H1 (cell line): ENCODE measurements around the gene CIAO2B. TPM values are rescaled to one million over a fixed set of nuclear protein-coding genes. Genes with fewer than 3 reads are reported as not detected.

ENCODE experiments used
- CTCF ChIA-PET: fragments of 300-600 bp; sonication (Branson Sonifier 250); formaldehyde crosslinking; loops from one replicate; lab custom pipeline; 2021; ENCODE audit not compliant: partially characterized antibody; lab: Charles Lee
- POLR2A ChIA-PET: fragments of 300-600 bp; sonication (Branson Sonifier 250); formaldehyde crosslinking; loops from one replicate; lab custom pipeline; 2021; ENCODE audit warnings: inconsistent platforms; ENCODE audit not compliant: partially characterized antibody; lab: Charles Lee
- DNase-seq, 2 experiments: peaks; one replicate each; pipeline versions ENCODE4 v3.0.0 to v3.0.0-alpha.2; 2010 to 2022; ENCODE audit warnings: low spot score in 2 of 2, low read depth in 1 of 2, mixed read lengths in 1 of 2
- FAIRE-seq: peaks from 2 replicates; lab custom pipeline; 2011; peaks lifted over from hg19 to GRCh38; lab: Jason Lieb, UNC
- H2AFZ ChIP-seq: 2 replicates; pipeline ENCODE4 v1.8.1; 2012; ENCODE audit warnings: low read length, inconsistent platforms
- H2AK5ac ChIP-seq: 2 replicates; pipeline ENCODE4 v1.6.1; 2013; ENCODE audit warnings: low read depth, low read length
- H2BK120ac ChIP-seq: replicated peaks from 2 replicates; pipeline ENCODE3; 2013; ENCODE audit warnings: low read depth, low read length, inconsistent platforms
- H2BK12ac ChIP-seq: 2 replicates; pipeline ENCODE4 v1.6.1; 2013; ENCODE audit warnings: low read depth, low read length
- H2BK15ac ChIP-seq: 2 replicates; pipeline ENCODE4 v1.6.1; 2013; ENCODE audit warnings: low read length
- H2BK20ac ChIP-seq: 2 replicates; pipeline ENCODE4 v1.6.1; 2013; ENCODE audit warnings: low read length
- H2BK5ac ChIP-seq: 2 replicates; pipeline ENCODE4 v1.6.1; 2013; ENCODE audit warnings: low read depth, low read length
- H3K14ac ChIP-seq: 2 replicates; pipeline ENCODE4 v1.6.1; 2013; ENCODE audit warnings: inconsistent platforms; ENCODE audit not compliant: insufficient read length
- H3K18ac ChIP-seq: 2 replicates; pipeline ENCODE4 v1.6.1; 2013; ENCODE audit warnings: low read length; ENCODE audit errors: extremely low read depth
- H3K23ac ChIP-seq: 2 replicates; pipeline ENCODE4 v1.6.1; 2013; ENCODE audit warnings: inconsistent platforms; ENCODE audit not compliant: insufficient read length
- H3K23me2 ChIP-seq: 2 replicates; pipeline ENCODE4 v1.6.1; 2013; ENCODE audit warnings: low read depth, low read length
- H3K27ac ChIP-seq: 2 replicates; pipeline ENCODE4 v1.6.1; 2011; ENCODE audit warnings: low read depth, low read length, inconsistent platforms
- H3K27me3 ChIP-seq, 4 experiments: replicated peaks in 1 of 4; 1 replicate in 1 of 4; 2 replicates in 3 of 4; pipeline versions ENCODE4 v1.6.1 to v1.8.1; 2011 to 2013; ENCODE audit warnings: low read length in 3 of 4, mild to moderate bottlenecking in 3 of 4, inconsistent platforms in 2 of 4, mixed read lengths in 2 of 4, moderate library complexity in 1 of 4; ENCODE audit not compliant: control insufficient read depth in 3 of 4, insufficient read depth in 3 of 4; ENCODE audit errors: extremely low read depth in 1 of 4
- H3K36me3 ChIP-seq, 4 experiments: 2 replicates each; pipeline versions ENCODE4 v1.6.1 to v1.8.1; 2011 to 2013; ENCODE audit warnings: mild to moderate bottlenecking in 4 of 4, low read length in 3 of 4, moderate library complexity in 2 of 4, control low read depth in 1 of 4, inconsistent platforms in 1 of 4; ENCODE audit not compliant: insufficient read depth in 4 of 4, control insufficient read depth in 2 of 4
- H3K4ac ChIP-seq: replicated peaks from 2 replicates; pipeline ENCODE3; 2013; ENCODE audit warnings: low read length, low read depth, mixed read lengths, inconsistent platforms; ENCODE audit not compliant: insufficient read length
- H3K4me1 ChIP-seq, 4 experiments: replicated peaks in 1 of 4; 1 replicate in 1 of 4; 2 replicates in 3 of 4; pipeline versions ENCODE4 v1.6.1 to v1.8.1; 2011 to 2013; ENCODE audit warnings: low read length in 3 of 4, inconsistent platforms in 2 of 4, mixed read lengths in 1 of 4; ENCODE audit not compliant: insufficient read depth in 4 of 4, control insufficient read depth in 3 of 4
- H3K4me2 ChIP-seq, 2 experiments: 2 replicates each; pipeline versions ENCODE4 v1.6.1 to v1.8.1; 2011 to 2013; ENCODE audit warnings: low read depth in 2 of 2, low read length in 2 of 2, control low read depth in 1 of 2, inconsistent platforms in 1 of 2, mild to moderate bottlenecking in 1 of 2; ENCODE audit not compliant: insufficient read depth in 1 of 2
- H3K4me3 ChIP-seq, 4 experiments: fragments of 200-600, 300-600 bp in 1 of 4; sonication (generic), shearing (Covaris generic), sonication (Bioruptor Twin) in 1 of 4; 2 replicates each; pipeline versions ENCODE4 v1.5.1 to v1.8.1; 2011 to 2016; ENCODE audit warnings: low read length in 4 of 4, low read depth in 3 of 4, control low read depth in 2 of 4, inconsistent platforms in 2 of 4, mild to moderate bottlenecking in 2 of 4, mixed read lengths in 1 of 4, moderate library complexity in 1 of 4; ENCODE audit not compliant: insufficient read depth in 2 of 4; ENCODE audit errors: extremely low read depth in 1 of 4
- H3K56ac ChIP-seq: replicated peaks from 2 replicates; pipeline ENCODE3; 2013; ENCODE audit warnings: low read depth, mild to moderate bottlenecking, mixed read lengths, low read length, inconsistent platforms; ENCODE audit not compliant: insufficient read length
- H3K79me1 ChIP-seq: 2 replicates; pipeline ENCODE4 v1.6.1; 2013; ENCODE audit warnings: low read depth, low read length, control low read depth
- H3K79me2 ChIP-seq, 2 experiments: 2 replicates each; pipeline versions ENCODE4 v1.6.1 to v1.8.1; 2012 to 2013; ENCODE audit warnings: low read length in 2 of 2, mild to moderate bottlenecking in 2 of 2, inconsistent platforms in 1 of 2; ENCODE audit not compliant: insufficient read depth in 2 of 2, control insufficient read depth in 1 of 2
- H3K9ac ChIP-seq, 4 experiments: replicated peaks in 1 of 4; 1 replicate in 1 of 4; 2 replicates in 3 of 4; pipeline versions ENCODE4 v1.6.1 to v1.8.1; 2011 to 2013; ENCODE audit warnings: low read depth in 3 of 4, low read length in 3 of 4, control low read depth in 2 of 4, mild to moderate bottlenecking in 2 of 4, moderate library complexity in 2 of 4, inconsistent platforms in 1 of 4; ENCODE audit errors: extremely low read depth in 1 of 4
- H3K9me3 ChIP-seq, 2 experiments: 2 replicates each; pipeline versions ENCODE4 v1.6.1 to v1.8.1; 2012 to 2013; ENCODE audit warnings: mild to moderate bottlenecking in 2 of 2, moderate library complexity in 2 of 2, control low read depth in 1 of 2, inconsistent platforms in 1 of 2, low read depth in 1 of 2, low read length in 1 of 2, mixed read lengths in 1 of 2; ENCODE audit not compliant: insufficient read depth in 2 of 2
- H4K20me1 ChIP-seq, 2 experiments: replicated peaks in 1 of 2; 2 replicates each; pipeline versions ENCODE3 to v1.8.1; 2011 to 2013; ENCODE audit warnings: inconsistent platforms in 2 of 2, low read length in 2 of 2, mild to moderate bottlenecking in 1 of 2; ENCODE audit not compliant: insufficient read depth in 2 of 2, control insufficient read depth in 1 of 2
- H4K5ac ChIP-seq: 2 replicates; pipeline ENCODE4 v1.6.1; 2013; ENCODE audit warnings: low read length, low read depth, mixed read lengths, inconsistent platforms; ENCODE audit not compliant: insufficient read length
- H4K8ac ChIP-seq: 2 replicates; pipeline ENCODE4 v1.8.0; 2013; ENCODE audit warnings: mild to moderate bottlenecking, moderate library complexity, low read length, inconsistent platforms; ENCODE audit not compliant: insufficient read depth; ENCODE audit errors: extremely low read depth
- H4K91ac ChIP-seq: replicated peaks from 2 replicates; pipeline ENCODE3; 2013; ENCODE audit warnings: low read length, mixed read lengths, inconsistent platforms; ENCODE audit not compliant: insufficient read length
- CREB1 ChIP-seq: IDR thresholded peaks from 2 replicates; pipeline ENCODE4 v1.6.1; 2012; ENCODE audit warnings: inconsistent platforms
- WGBS, 2 experiments: shearing (Covaris generic) in 1 of 2; methylation state at CpG; one replicate each; pipeline versions ENCODE4 v1.1.6 to v1.1.7; 2013 to 2015; ENCODE audit warnings: low lambda C conversion rate in 2 of 2, mixed read lengths in 2 of 2, inconsistent platforms in 1 of 2, low coverage in 1 of 2, missing lambda C conversion rate in 1 of 2; ENCODE audit not compliant: insufficient replicate concordance in 2 of 2, insufficient coverage in 1 of 2, insufficient read length in 1 of 2; ENCODE audit errors: extremely low coverage in 1 of 2, missing lambda C conversion rate in 1 of 2; 5-methylcytosine and 5-hydroxymethylcytosine counted together
- polyA plus RNA-seq, 7 experiments: library from polyadenylated mRNA; depleted of rRNA in 3 of 7; stranded (reverse) in 5 of 7; unstranded in 2 of 7; fragments of >200 nt in 5 of 7; fragments of 200-250 nt in 2 of 7; gene quantifications; 1 replicate in 5 of 7; 2 replicates in 1 of 7; 4 replicates in 1 of 7; pipeline versions ENCODE4 v1.2.1 to v1.2.3, GENCODE V29; 2011 to 2013; ENCODE audit warnings: missing spikeins in 2 of 7, mixed read lengths in 2 of 7
- total RNA-seq: library from RNA; stranded (reverse); fragmentation: NEBNext Ultra II Directional; extraction: Animal tissue kit (Norgen Biotek cat#: 25700); gene quantifications from 2 replicates; pipeline ENCODE4 v1.2.1, GENCODE V29; 2021

The CIAO2B gene
- total and polyA plus RNA-seq, 2 of the 8 experiments (the other 6 are each of a cell fraction or from before 2014, with no cell fraction given), result 65.6 to 248 TPM

DNA sequence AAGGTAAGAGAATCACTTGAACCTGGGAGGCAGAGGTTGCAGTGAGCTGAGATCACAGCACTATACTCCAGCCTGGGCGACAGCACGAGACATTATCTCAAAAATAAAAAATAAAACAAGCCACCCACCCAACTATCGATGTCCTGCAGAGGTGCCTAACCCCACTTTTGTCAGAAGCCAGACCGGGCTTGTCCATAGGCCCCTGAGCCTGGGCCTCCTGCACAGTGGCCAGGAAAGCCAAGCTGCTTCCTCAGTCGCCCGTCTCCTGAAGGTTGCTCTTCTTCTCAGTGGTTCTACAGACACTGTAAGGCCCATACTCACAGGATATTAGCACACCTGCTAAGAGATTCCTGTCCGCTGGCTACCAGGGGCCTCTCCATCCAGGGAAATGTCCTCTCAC, 12.3 kb upstream of the CIAO2B start:
- Histone ChIP-seq H4K20me1 (peaks cover 0 to 3% of the 10 kb centered on the region in 2 experiments), H3K79me2 (no peaks in the 10 kb centered on the region), H3K27me3 (peaks cover 10 to 34% (median 32%) of the 10 kb centered on the region in 4 experiments), H3K4ac (no peak overlapping the region), H2AK5ac (peak overlapping the region; percentile 53; the same call in 1 of the 2 replicates), H3K9me3 (no peaks in the 10 kb centered on the region), H3K18ac (no peak overlapping the region), H2AFZ (no peak overlapping the region), H2BK20ac (no peak overlapping the region), H4K8ac (no peak overlapping the region), H3K79me1 (no peaks in the 10 kb centered on the region), H3K23me2 (peaks cover 2% of the 10 kb centered on the region; the same call in 1 of the 2 replicates), H3K4me1 (peaks cover 0 to 5% (median 1%) of the 10 kb centered on the region in 4 experiments; a peak in 2 of 7 replicates), H3K9ac (no peak overlapping the region), H2BK5ac (no peak overlapping the region), H3K27ac (no peak overlapping the region), H3K23ac (no peak overlapping the region), H3K4me2 (no peak overlapping the region), H2BK12ac (no peak overlapping the region), H2BK120ac (no peak overlapping the region), H2BK15ac (no peak overlapping the region), H4K5ac (no peak overlapping the region), H3K4me3 (no peak overlapping the region), H3K36me3 (peaks cover 4 to 14% (median 9%) of the 10 kb centered on the region in 4 experiments; a peak in 6 of 8 replicates), H3K14ac (no peak overlapping the region), H3K56ac (no peak overlapping the region), H4K91ac (no peak overlapping the region)
- POLR2A ChIA-PET, result no interaction called here
- CTCF ChIA-PET, result interaction anchor here (0.7 to 4.7 kb wide), 10 partner anchors 12 to 55 kb away, joined by 3 to 18 read pairs (median 4); partner anchors contain the start of gene CDH16
- 87% methylated on average over 7 of the region's 7 CpGs; no CpG with 5 or more reads in 1 of the 2 experiments for WGBS, 2 experiments
- no peak for TF ChIP-seq CREB1
- DNase-seq, result no peak
- no peak for FAIRE-seq
